Left kidney (tissue), 2 donors: ENCODE results near the gene ZNF804B. TPM values are rescaled to one million over a fixed set of nuclear protein-coding genes. Genes with fewer than 3 reads are reported as not detected.

Source experiments
- DNase-seq: peaks from one replicate; pipeline ENCODE4 v3.0.0-alpha.2; 2013
- polyA plus RNA-seq: library from polyadenylated mRNA; unstranded; fragments of 120-200 nt; gene quantifications from one replicate; pipeline ENCODE4 v1.2.1, GENCODE V29; 2013; ENCODE audit not compliant: insufficient read length

Gene ZNF804B
- polyA plus RNA-seq, 1 donor = 0.42 TPM

DNA sequence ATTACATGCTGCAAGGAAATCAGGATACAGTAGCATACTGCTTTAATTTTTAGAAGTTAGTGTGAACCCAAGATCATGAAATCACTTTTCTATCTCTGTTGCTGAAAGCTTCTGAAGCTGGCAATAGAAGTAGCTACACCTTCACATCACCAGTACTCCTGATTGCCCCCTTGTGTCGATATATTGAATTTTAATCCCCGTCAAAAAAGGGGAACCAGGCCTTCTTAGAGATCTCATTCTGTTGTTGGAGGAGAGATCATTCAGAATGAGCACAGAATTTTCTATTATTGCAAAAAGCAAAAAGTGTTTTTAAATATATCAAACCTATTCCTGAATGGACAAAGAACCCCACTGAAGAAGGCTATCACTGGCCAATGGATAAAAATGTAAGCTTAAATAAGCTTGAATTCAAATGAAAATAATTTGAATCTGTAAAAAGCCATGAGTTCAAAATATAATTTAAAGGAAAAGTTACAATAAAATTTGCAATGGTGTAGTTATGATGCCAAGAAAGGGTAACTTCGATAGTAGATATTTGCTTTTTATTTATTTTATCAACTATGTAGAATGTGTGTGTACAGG is 75.7 kb downstream of the ZNF804B start:
- DNase-seq = peak; percentile 34

DNA sequence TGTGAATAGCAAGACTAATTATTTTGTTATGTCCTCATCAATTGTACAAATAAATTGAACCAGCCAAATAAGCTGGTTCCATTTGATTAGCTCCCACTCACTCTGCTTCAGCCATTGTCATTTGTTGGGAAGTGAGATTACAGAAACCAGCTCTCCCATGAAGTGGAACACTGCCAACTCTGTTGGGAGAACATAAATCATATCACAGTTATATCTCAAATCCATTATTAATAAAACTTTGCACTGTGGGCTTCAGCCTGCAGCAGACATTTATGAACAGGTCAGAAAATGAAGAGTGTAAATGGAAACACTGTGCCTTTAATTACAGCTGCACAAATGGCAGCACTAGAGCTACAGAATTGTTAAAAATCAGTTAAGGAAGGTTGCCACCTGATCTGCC is 82.7 kb downstream of the ZNF804B start:
- DNase-seq = no peak

DNA sequence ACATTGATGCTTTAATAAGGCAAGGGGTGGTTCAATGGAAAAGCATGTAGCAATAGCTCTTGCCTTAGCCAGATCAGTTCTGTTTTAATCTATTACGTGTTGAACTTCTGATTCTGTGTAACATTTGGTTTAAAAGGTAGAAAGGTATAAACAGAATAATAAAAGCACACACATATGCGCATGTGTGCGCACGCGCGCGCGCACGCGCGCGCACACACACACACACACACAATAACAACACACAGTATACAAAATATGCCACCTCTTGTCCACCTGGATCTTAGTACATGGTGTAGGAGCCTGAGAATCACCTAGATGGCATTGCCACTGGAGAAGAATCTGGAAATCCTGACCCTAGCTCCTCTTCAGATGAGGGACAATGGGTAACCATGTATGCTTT is 85.6 kb downstream of the ZNF804B start:
- DNase-seq = no peak

DNA sequence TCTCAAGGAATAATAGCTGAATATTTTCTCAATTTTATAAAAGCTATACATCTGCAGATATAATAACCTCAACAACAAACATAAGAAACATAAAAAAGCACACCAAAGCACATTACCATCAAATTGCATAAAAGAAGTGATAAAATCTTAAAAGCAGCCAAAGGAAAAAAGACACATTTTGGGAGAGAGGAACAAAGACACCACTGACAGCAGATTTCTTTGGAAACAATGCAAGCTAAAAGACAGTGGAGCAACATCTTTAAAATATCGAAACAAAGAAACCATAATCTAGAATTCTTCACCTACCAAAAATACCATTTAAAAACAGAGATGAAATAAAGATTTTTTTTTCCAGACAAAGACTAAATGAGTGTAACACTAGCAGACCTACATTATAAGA is 91.7 kb downstream of the ZNF804B start:
- DNase-seq = no peak

DNA sequence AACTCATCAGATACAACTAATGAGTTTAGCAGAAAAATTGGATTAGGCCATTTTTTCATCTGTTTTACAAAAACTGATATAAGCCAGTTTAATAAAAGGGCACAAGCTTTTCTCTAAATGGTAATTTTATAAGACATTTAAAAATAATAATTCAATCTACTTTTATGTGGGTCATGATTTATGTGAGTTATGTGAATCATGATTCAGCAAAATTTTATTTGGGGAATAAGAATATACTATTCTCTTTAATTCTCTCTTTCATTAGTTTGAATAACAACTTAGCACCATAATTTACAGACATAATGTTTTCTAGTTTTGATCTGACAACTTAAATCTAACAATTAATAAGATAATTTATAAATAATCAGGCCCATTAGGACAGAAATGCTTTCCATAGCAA is 99.8 kb downstream of the ZNF804B start:
- no peak for DNase-seq

DNA sequence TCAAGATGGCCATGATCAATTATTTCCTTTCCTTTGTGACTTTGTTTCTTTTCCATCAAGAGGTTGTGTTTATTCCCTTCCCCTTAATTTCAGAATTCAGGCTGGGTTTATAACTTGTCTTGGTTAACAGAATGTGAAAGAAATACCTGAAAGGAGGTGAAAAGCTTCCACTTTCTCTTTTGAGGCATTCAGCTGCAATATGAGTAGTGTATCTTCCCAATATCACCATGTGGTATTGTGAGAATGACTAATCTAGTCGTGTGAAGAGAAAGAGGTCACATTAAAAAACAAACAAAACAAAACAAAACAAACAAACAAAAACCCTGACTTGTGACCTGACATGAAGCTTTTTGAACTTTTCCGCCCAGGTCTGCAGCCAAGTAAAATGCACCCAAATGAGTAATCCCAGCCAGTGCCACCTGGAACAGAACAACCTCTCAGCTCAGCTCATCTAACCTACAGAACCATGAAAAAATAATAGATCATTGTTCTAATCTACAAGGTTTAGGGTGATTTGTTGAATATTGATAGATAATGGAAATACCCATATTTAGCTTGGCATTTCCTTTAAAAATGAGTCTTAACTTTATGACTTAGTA is 106.9 kb downstream of the ZNF804B start:
- no peak for DNase-seq

DNA sequence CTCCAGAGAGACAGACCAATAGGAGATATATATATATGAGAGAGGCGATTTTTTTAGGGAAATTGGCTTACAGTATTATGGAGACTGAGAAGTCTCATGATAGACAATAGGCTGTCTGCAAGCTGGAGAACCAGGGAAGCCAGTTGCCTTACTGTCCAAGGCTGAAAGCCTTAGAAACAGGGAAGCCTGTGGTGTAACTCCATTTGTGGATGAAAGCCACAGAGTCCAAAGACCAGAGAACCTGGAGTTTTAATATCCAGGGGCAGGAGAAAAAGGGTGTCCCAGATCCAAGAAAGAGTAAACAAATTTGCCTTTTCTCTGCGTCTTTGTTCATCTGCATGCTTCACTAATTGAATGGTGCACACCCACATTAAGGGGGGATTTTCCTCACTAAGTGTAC is 107.7 kb downstream of the ZNF804B start:
- DNase-seq = no peak

DNA sequence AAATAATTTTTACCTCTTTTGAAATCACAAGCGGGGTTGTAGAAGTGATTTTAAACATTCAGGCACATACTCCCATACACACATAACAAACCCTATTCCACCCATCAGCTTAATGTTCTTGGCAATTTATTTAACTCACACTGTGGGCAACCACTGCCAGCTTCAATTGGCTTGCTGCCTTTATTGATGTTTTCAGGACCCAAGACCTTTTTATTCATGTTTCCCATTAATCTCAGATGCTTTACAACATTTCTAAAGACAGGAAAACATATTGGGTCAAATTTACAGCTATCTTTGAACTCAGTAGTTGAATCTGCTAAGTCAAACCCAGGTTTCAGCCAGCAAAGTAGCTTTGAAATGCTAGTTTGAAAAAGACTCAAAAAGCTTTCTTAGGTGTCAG is 109.0 kb downstream of the ZNF804B start:
- DNase-seq = no peak

DNA sequence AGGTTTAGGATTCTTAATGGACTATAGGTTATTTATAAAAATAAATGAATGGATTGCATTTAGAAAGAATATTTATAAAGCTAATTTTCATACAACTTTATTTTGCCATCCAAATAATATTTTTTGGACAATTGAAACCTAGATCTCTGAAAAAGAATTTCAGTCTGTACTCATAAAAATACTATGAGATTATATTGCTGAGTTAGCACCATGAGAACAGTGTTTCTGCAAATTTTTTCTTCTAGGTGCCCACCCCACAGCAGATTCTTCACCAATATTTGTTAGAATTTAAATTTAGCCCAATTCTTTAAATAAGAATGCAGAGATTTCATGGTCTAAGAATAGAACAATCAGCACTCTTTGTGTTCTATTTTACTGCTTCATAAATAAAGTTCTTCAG is 121.6 kb downstream of the ZNF804B start:
- no peak for DNase-seq

DNA sequence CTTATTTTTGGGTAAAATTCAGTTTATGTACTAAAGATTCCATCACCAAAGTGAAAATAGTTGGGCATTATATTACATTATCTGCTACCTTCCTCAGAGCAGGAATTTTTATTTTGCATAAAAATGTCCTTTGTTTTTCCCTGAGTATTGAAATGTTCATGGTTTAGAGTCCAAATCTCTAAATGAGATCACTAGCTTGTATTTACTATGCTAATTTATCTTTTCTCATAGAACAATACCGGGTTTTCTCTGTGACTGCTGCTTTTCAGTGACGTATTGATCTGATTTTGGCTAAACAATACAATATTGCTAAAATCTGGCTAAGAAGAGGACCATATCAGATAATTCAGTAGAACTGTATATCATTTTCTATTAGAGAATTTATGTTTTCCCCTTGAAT is 125.6 kb downstream of the ZNF804B start:
- no peak for DNase-seq

DNA sequence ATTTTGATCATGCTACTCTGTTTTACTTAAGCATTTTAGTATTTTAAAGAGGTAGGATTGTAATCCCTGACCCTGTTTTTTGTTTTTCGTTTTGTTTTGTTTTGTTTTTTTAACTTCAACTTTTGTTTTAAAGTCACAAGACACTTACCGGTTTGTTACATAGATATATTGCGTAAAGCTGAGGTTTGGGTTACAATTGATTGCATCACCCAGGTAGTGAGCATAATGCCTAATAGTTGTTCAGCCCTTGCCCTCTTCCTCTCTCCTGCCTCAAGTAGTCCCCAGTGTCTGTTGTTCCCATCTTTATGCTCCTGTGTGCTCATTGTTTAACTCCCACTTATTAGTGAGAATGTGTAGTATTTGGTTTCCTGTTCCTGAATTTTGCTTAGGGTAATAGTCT is 129.2 kb downstream of the ZNF804B start:
- DNase-seq = no peak

DNA sequence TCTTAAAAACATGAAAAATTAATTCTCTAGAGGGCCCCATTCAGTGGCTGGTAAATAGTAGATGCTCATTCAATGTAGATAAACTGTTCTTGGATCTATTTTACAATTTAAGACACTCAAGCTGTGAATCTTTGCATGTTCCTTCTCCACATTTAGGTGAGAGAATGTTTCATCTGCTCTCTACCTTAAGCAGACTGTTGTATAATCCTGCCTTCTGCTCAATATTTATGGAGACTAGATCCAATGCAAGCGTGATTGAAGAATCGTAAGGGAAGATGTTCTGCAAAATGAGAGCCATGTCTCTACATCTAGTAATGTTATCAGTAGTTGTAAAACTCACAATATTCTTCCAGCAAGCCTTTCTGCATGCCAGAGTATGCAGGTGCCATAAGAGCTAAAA is 151.0 kb downstream of the ZNF804B start:
- DNase-seq = no peak

DNA sequence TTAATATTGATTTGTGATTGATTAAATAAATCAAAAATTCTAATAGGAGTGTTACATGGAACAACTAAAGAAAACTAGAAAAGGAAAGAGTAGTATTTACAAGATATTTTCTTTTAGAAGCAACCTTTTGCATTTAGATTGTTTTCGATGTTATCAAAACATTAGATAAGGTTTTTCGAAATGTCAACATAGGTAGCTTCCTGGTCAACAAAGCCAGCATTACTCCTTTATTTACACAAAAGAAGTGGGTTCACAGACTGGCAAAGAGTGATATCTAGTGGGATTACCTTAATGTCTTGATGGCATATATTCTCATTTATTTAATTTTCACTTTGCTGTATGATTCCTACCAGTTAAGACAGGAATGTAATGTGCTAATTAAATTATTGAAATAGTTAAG is 153.4 kb downstream of the ZNF804B start:
- no peak for DNase-seq

DNA sequence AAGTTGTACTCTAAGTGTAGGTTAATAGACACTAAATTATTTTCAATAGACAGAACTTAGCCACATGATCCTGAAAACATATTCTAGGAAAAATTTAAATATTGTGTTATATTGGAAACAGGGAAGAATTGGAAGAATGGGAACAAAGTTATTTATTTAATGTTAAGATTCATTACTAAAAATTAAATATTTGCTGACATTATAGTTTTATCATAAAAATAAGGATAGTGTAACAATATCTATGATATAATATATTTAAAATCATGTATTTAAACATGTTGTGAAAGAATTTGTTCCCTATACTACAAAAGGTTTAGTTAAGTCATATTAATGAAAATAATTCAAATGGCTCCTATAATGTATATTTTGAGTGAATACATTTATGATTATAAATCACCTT is 156.1 kb downstream of the ZNF804B start:
- DNase-seq = no peak

DNA sequence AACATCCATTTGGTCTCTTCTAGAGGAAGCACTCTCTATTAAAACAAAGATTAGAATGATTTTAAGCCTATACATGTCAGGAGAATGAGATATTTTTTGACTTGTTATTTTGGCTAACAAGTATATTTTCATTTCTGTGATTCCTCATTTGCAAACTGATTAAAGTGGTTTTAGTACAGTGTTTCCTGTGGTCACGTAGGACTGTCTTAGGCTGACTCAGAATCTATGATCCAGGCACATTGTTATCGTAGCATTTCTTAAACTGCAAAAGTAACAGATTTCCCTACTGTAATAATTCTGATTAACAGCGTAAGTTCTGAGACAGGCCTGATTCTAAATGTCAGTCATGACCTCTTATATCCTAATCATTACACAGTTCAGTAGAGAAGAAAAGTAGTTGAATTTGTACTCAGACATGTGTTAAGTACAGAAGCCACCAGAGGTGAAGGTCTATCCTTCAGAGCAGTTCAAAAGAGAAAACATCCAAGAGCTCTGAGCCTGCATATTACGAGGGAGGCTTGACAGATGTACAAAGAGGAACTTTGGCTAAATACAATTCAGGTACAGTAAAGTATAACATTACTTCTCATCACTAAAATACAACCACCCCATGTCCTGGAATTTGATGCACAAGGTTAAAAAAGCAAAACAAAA is 160.1 kb downstream of the ZNF804B start:
- DNase-seq = no peak

DNA sequence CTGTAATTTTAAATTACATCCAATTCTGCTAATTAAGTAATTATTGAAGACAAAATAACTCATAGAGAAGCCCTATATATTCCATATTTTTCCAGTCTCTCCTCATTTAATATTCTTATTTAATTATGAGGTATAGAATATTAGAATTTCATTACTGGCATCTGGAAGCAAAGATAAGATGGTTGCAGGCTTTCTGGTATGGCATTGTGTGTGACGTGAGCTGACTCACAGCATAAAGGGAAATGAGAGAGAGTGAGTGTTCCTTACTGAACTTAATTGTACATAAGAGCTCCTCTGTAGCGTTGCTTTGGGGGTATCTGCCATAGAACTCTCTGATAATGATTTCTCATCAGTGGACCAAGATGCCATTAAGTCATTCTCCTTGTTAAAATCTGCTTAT is 163.4 kb downstream of the ZNF804B start:
- no peak for DNase-seq

DNA sequence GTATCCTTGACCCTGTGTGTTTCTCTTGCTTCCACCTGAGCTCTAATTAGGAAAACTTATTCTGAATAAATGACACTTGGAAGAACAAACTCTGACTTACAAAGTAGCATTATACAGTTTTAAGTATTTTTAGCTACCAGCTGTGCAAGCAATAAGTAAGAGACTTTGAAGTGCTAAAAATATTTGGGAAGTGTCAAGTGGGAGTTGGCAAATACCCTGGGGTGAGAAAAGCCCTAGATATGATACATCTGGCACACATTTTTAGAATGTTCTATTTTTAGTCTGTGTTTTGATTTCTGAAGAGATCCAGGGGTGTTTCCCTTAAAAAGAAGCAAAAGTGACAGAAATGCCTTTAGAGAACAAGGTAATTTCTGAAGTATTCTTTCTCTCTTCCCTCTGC is 168.8 kb downstream of the ZNF804B start:
- DNase-seq = no peak

DNA sequence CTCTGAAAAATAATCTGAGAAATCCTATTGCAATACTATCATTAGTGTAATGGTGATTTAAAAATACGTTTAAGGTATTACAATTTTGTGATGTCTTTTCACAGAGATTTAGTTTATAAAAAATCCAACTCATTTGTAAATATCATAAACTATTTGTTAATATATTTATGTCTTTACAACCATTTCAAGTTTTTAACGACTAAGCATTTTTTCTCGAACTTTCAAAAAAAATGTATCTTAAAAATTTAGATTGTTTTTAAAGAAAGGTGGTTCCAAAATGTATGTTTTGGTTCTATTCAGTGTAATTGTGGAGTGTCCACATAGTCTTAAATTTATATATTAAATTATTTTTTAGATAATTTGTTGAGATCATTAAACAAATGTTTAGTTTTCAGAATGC is 170.2 kb downstream of the ZNF804B start:
- DNase-seq = no peak

DNA sequence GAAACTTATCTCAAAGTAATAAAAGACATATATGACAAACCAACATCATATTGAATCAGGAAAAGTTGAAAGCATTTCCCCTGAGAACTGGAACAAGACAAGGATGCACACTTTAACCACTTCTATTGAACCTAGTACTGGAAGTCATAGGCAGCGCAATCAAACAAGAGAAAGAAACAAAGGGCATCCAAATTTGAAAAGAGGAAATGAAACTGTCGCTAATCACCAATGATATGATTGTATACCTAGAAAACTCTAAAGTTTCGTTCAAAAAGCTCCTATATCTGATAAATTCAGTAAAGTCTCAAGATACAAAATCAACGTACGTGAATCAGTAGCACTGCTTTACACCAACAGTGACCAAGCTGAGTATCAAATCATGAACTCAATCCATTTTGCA is 173.8 kb downstream of the ZNF804B start:
- no peak for DNase-seq

DNA sequence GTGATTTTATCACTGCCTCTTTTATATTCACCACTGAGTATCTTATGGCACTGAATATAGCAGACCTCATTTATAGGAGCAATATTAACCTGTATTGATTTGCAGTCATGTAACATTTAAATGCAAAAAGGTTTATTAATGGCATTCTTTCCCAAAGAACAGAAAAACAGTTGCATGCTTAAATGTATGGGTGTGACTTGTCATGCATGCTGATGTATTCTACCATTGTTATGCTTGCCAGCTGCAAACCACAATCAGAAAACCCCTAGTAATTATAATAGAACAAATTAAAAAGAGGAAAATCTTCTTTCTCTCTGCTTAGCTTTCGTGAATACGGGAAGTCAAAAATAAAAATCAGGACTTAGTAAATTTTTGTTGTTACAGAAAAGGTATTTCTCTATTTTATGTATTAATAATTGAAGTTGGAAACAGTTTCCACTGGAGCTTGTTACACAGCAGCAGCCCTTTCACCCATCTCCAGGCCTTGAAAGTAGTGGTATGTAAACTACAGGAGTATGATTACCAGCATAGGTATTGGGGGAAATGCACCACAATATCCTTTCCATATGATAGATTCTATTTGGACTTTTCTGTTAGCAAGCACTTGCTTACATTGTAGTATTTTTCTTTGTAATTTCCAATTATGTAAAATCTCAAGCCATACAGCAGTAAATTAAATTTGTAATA is 183.5 kb downstream of the ZNF804B start:
- DNase-seq = no peak

DNA sequence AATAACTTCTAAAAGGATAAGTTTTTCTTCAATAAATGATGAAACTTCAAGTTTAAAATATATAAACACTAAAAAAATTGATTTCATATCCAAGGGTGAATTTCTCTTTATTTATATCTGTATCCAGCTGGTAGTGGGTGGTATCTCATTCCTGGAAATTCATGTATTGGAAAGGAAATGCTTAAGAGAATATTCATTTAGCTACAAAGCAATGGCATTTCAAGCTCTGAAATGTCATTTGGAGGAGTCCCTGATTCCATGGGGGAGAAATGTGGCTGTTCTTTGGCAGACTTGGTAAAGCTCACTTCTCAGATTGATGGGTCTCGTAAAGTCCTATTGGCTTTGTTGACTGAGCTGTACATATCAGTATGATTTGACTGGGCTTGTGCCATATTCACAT is 192.3 kb downstream of the ZNF804B start:
- DNase-seq = no peak

DNA sequence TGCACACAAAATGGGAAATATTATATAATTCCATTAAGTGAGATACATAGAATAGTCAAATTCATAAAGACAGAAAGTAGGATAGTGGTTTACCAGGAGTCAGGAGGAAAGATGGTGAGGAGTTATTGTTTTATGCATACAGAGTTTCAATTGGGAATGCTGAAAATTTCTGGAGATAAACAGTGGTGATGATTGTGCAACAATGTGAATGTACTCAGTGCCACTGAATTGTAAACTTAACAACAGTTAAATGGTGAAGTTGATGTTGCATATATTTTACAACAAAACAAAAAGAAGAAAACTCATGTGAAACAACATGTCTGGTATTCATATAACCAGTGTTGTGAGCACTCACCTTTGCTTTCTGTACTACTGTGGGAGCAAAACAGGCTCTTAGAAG is 204.9 kb downstream of the ZNF804B start:
- DNase-seq = no peak

DNA sequence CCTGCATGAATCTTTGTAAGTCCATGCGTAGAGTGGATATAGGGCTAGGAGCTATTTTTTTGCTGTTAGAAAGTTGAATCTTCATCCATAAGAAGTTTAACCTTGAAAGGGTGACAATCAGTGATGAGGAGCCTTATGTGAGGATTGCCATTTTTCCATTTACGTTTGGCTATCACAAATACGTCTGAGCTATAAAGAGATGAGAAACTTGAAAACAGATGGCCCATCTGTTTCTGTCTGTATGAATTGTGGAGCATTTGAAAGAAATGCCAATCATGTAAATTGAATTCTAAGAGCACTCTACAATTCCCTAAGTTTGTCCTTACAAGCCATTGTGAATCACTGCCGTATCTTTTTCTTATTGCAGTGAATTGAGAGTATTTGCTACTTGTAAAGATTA is 205.9 kb downstream of the ZNF804B start:
- no peak for DNase-seq

DNA sequence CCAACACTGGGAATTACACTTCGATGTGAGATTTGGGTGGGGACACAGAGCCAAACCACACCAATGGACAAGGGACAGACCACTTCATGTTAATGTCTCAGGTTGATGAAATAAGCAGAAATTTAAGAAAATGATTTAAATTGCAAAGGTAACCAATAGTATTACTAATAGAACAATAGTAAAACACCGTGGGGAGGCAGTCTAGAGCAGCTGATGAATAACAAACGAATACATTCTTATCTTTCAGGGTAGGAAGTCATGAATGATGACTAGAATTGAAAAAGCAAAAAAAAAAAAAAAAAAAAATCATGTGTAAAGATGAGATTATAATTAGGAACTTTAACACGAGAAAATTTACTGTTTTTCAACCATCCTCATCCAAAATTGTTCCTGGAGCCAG is 207.9 kb downstream of the ZNF804B start:
- DNase-seq = no peak
